ENCODE data around the gene PPARD. TPM values are rescaled to one million over a fixed set of nuclear protein-coding genes. Genes with fewer than 3 reads are reported as not detected.

The PPARD gene
- total and polyA plus RNA-seq, 12 donors: 12.9 to 21.0 (median 13.9) TPM

DNA sequence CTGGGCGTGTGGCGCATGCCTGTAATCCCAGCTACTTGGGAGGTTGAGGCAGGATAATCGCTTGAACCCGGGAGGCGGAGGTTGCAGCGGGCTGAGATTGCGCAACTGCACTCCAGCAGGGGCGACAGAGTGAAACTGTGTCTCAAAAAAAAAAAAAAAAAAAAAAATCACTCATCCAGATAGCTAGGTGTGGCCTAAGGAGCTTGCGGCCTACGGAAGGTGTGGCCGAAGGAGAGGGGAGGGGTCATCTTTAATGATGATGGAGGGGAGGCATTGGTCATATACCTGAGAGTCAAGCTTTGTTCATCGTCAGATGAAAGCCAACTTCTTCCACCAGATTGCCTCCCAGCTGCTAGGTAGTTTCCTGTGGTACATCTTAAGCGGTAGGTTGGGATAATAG is 801 bp upstream of the PPARD start:
- Histone ChIP-seq H3K9me3 (no peaks in the 10 kb centered on the region), H3K27me3 (peaks cover 0 to 6% (median 0%) of the 10 kb centered on the region in 7 donors), H3K36me3 (peaks cover 0 to 22% (median 0%) of the 10 kb centered on the region in 9 donors), H3K4me3 (no peak overlapping the region), H3K4me1 (peaks cover 0 to 29% (median 17%) of the 10 kb centered on the region in 9 donors), H3K27ac (no peak overlapping the region)
- TF ChIP-seq, protein P1, sequence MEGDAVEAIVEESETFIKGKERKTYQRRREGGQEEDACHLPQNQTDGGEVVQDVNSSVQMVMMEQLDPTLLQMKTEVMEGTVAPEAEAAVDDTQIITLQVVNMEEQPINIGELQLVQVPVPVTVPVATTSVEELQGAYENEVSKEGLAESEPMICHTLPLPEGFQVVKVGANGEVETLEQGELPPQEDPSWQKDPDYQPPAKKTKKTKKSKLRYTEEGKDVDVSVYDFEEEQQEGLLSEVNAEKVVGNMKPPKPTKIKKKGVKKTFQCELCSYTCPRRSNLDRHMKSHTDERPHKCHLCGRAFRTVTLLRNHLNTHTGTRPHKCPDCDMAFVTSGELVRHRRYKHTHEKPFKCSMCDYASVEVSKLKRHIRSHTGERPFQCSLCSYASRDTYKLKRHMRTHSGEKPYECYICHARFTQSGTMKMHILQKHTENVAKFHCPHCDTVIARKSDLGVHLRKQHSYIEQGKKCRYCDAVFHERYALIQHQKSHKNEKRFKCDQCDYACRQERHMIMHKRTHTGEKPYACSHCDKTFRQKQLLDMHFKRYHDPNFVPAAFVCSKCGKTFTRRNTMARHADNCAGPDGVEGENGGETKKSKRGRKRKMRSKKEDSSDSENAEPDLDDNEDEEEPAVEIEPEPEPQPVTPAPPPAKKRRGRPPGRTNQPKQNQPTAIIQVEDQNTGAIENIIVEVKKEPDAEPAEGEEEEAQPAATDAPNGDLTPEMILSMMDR (IDR thresholded peaks at IDR 0.05): no peak
- no peak for ATAC-seq
- no peak for DNase-seq
- intact Hi-C loops (cut with DNase I): loop anchor here in 6 of 10 donors (5.0 to 10.0 kb wide), 4 partner anchors 44 to 126 kb away; partner anchors contain the start of genes RPL10A (in 4 of the 6) and DEF6 (in 1 of the 6)
- 86 to 91% methylated on average over 13 of the region's 13 CpGs for WGBS, 2 donors

DNA sequence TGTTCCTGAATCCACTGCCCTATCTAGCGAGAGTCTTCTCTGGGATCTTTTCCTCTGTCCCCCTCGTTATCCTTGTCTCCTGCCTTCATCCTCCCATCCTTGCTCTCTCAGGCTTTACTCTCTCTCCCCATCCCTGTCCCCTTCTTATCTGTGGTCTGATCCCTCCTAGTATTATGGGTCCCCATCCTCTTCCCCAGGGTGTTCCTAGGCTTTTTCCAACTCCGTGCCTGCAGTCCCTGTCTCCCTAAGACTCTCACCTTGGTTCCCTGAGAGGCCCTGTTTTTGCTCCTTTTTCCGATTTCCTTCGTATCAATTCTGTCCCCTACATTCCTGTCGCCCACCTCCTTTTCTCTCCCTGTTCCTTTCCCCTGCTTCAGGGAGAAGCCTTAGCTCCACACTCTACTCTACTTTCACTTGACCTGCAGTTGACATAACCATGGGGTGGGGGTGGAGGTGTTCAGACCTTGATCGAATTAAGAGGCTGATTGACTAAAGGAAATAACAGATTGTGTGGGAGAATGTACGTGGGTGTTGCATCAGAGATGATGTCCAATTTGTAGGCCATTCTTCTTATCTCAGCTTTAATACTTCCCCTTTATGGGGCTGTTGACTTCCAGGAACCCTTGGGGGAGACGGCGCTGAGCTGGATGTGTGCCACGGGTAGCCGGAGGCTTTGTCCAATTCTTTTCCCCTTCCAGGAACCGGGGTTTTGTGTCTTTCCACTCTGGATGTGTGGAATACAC is 905 bp downstream of the PPARD start:
- DNase-seq: peak; percentile 52 to 55
- Histone ChIP-seq H3K9me3 (no peaks in the 10 kb centered on the region), H3K27ac (peak overlapping the region in 9 of 10 donors; percentile 81 to 96 (median 93)), H3K4me1 (peaks cover 0 to 34% (median 18%) of the 10 kb centered on the region in 9 donors), H3K4me3 (peak overlapping the region; percentile 50 to 99 (median 94)), H3K27me3 (peaks cover 0 to 6% (median 0%) of the 10 kb centered on the region in 7 donors), H3K36me3 (peaks cover 0 to 39% (median 5%) of the 10 kb centered on the region in 9 donors)
- ATAC-seq: peak in 6 of 8 donors; percentile 2 to 47 (median 14)
- TF ChIP-seq, protein P1 (IDR thresholded peaks at IDR 0.05): no peak
- WGBS, 2 donors: 9 to 12% methylated on average over 13 of the region's 13 CpGs
- intact Hi-C loops (cut with DNase I): loop anchor here in 8 of 10 donors (2.0 to 10.0 kb wide), 6 partner anchors 46 to 124 kb away; partner anchors contain the start of genes RPL10A (in 4 of the 8) and DEF6 (in 1 of the 8)

DNA sequence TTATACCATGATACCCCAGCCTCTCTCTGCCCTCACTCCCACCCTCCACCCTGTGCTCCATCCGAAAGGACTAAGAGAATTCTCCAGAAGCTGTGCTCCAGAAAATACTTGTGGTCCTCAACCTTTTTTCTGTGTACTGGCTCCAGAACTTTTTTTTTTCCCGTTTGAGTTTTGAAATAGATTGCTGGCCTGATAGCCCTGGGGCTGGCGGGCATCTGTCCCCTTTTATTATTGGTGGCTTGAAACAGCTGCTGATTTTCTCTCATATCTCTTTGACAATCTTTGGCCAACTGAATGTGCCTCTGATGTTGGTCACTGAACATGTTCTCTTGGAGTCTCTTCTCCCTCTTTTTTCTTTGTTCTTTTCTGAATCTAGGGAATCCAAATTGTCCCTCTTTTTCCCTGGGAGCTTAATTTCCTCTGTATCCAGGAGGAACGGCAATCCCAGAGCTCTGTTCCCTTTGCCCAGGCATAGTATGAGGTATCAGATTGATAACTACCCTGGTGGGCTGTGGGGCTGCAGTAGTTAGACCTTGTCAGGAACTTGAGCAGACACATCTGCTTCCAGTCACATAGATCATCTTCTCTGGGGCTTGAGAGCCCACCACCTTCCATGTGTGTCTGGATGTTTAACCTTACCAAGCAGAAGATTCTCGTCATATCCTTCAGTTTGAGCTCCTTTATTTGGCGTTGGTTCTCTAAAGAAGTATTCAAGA is 1.6 kb downstream of the PPARD start:
- Histone ChIP-seq H3K9me3 (no peaks in the 10 kb centered on the region), H3K4me3 (peak overlapping the region in 9 of 10 donors; percentile 50 to 99 (median 94)), H3K27me3 (peaks cover 0 to 5% (median 0%) of the 10 kb centered on the region in 7 donors), H3K36me3 (peaks cover 0 to 46% (median 7%) of the 10 kb centered on the region in 9 donors), H3K4me1 (peaks cover 0 to 38% (median 18%) of the 10 kb centered on the region in 9 donors), H3K27ac (peak overlapping the region in 7 of 10 donors; percentile 81 to 96 (median 93))
- TF ChIP-seq, protein P1 (IDR thresholded peaks at IDR 0.05): no peak
- 57 to 63% methylated on average over 6 of the region's 6 CpGs for WGBS, 2 donors
- DNase-seq: no peak
- intact Hi-C loops (cut with DNase I): loop anchor here in 8 of 10 donors (2.0 to 10.0 kb wide), 6 partner anchors 47 to 123 kb away; partner anchors contain the start of genes RPL10A (in 4 of the 8) and DEF6 (in 1 of the 8)
- ATAC-seq: no peak

DNA sequence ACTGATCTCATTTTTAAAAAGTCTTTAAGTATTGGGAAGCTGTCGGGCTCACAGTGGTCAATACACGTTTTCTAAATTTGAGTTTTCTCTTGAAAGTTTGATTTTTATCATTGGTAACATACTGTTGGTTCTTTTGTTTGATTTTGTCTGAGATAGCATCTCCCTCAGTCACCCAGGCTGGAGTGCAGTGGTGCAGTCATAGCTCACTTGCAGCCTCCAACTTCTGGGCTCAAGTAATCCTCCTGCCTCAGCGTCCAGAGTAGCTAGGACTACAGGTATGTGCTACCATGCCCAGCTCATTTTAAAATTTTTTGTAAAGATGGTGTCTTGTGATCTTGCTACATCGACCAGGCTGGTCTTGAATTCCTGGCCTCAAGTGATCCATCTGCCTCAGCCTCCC is 9.1 kb downstream of the PPARD start:
- no peak for ATAC-seq
- TF ChIP-seq, protein P1 (IDR thresholded peaks at IDR 0.05): no peak
- H3K36me3 ChIP-seq: peaks cover 0 to 93% (median 23%) of the 10 kb centered on the region in 9 donors

More for the DNA sequence above, 9.1 kb downstream of the PPARD start:
- peaks cover 0 to 9% (median 0%) of the 10 kb centered on the region in 9 donors for H3K4me1 ChIP-seq
- intact Hi-C loops (cut with DNase I): no loop called here
- DNase-seq: no peak
- H3K27ac ChIP-seq: no peak overlapping the region
- WGBS, 2 donors: 87 to 97% methylated on average over 4 of the region's 4 CpGs
- no peaks in the 10 kb centered on the region for H3K9me3 ChIP-seq
- H3K27me3 ChIP-seq: no peaks in the 10 kb centered on the region
- H3K4me3 ChIP-seq: no peak overlapping the region
